Measurements from ENCODE around the gene DTX1.

DNA sequence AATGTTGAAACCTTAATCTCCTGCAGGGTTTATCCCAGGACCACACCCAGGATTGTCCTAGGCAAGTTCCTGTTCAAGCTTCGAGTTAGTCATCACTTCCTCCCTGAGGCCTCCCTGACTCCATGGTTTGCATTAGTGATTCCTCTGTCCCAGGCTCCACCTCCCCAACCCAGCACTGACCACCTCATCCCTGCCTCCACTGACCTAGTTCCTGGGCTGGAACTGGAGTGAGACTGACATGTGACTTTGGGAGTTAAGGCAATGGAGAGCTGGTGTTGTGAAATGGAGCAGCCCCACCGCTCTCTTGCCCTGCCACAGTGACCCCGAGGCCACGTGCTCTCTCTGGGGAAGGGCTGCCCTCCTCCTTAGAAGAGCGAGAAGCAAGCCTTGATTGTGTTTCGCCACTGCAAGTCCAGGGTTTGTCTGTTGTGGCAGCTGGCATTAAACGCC, 15.8 kb upstream of the DTX1 start:
- TF ChIP-seq YEATS4 (CRISPR knock-in tag; IDR thresholded peaks at IDR 0.05; ENCODE audit: borderline replicate concordance) = no peak
- TF ChIP-seq ZNF12 (CRISPR knock-in tag; IDR thresholded peaks at IDR 0.05) = no peak
- TF ChIP-seq KLF16 (CRISPR knock-in tag; IDR thresholded peaks at IDR 0.05) = no peak
- TF ChIP-seq EZH2 (conservative IDR thresholded peaks at IDR 0.05; ENCODE audit: low read depth, low read length) = no peak
- TF ChIP-seq NFIB (CRISPR knock-in tag; IDR thresholded peaks at IDR 0.05; ENCODE audit: borderline replicate concordance) = no peak
- no peak for TF ChIP-seq CBFB (CRISPR knock-in tag; IDR thresholded peaks at IDR 0.05)

Measured in HepG2 (cell line).